C4-2B (cell line): ENCODE results near the gene EPN2.

Experiments
- ZFX ChIP-seq: fragments of 450-650 bp; IDR thresholded peaks from 2 replicates; pipeline ENCODE4 v1.6.1; 2017
- TF ChIP-seq, protein P1 (sequence below): fragments of 450-650 bp; conservative IDR thresholded peaks from 2 replicates; pipeline ENCODE4 v1.5.1; 2017; ENCODE audit warnings: mild to moderate bottlenecking

DNA sequence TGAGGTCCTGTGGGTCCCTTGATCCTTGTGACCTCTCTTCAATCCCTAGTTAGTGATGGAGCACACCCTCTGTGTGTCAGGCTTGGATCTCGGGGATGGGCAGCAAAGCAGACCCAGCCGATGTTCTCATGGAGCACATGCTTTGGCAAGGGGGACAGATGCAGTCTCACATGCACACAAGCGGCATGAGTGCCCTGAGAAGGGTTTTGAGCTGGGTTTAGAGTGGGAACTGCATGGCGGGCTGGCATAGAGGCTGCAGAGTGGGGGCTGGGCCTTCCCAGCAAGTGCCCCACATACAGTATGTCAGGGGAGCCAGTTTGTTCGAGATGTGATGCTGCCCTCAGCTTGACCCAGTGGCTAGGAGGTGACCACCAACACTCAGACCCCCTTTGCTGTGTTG is 83.7 kb downstream of the EPN2 start:
- TF ChIP-seq, protein P1, sequence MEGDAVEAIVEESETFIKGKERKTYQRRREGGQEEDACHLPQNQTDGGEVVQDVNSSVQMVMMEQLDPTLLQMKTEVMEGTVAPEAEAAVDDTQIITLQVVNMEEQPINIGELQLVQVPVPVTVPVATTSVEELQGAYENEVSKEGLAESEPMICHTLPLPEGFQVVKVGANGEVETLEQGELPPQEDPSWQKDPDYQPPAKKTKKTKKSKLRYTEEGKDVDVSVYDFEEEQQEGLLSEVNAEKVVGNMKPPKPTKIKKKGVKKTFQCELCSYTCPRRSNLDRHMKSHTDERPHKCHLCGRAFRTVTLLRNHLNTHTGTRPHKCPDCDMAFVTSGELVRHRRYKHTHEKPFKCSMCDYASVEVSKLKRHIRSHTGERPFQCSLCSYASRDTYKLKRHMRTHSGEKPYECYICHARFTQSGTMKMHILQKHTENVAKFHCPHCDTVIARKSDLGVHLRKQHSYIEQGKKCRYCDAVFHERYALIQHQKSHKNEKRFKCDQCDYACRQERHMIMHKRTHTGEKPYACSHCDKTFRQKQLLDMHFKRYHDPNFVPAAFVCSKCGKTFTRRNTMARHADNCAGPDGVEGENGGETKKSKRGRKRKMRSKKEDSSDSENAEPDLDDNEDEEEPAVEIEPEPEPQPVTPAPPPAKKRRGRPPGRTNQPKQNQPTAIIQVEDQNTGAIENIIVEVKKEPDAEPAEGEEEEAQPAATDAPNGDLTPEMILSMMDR = no peak
- no peak for TF ChIP-seq ZFX
